ENCODE measurements around the gene HEXIM2. TPM values are rescaled to one million over a fixed set of nuclear protein-coding genes. Genes with fewer than 3 reads are reported as not detected.

The HEXIM2 gene
- total and polyA plus RNA-seq, 2 of the 13 experiments (the other 11 are each of a cell fraction or from before 2014, with no cell fraction given) = 27.1 to 32.4 TPM

DNA sequence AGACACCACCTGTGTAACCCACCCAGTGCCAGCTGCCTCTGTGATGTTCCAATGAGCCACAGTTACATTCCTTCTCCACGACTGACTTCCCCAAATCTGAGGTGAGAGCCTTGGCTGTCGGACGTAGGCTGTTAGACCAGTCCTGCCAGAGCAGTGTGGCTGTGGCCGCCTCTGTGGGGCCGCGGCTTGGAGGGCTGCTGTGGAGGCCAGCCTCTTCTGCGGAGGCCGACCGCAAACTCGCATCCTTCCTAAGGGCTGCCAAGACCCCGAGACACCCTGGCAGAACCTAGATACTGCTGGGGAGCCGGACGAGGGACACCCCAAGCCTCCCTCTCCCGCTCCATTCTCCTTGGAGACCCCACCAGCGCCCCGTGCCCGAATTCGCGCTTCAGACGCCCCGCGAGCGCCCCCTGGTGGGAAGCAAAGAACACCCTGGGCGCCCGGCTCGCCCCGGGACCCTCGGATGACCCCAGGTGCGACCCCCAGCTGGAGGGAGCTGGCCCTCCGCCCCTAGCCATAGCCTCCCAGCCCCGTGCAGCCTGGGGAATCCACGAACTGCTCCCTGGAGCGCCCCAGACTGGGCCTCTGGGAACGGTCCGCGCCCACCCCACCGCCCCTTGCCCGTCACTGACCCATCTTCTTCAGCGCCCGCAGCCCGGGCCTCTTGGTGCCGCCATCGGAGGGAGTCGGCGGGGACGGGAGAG lies 29.9 kb upstream of the HEXIM2 start (continued):
- TF ChIP-seq ZKSCAN8 (CRISPR knock-in tag; IDR thresholded peaks at IDR 0.05; ENCODE audit: borderline replicate concordance) (0 out of 2 replicates have a peak, but pooled peaks have one; percentile 16), ELF4 (CRISPR knock-in tag; IDR thresholded peaks at IDR 0.05; ENCODE audit: borderline replicate concordance) (no peak), KDM5B (CRISPR knock-in tag; IDR thresholded peaks at IDR 0.05; ENCODE audit: borderline replicate concordance) (peak; percentile 64; the same call in 1 of the 2 replicates), ZNF446 (CRISPR knock-in tag; IDR thresholded peaks at IDR 0.05) (no peak), RNF219 (CRISPR knock-in tag; IDR thresholded peaks at IDR 0.05) (no peak), SUZ12 (IDR thresholded peaks at IDR 0.05; ENCODE audit: low read depth, low read length) (no peak), NFIC (IDR thresholded peaks at IDR 0.05; ENCODE audit: low read length) (no peak), CREBL2 (CRISPR knock-in tag; IDR thresholded peaks at IDR 0.05; ENCODE audit: borderline replicate concordance) (no peak)
- TF ChIP-seq, protein P1, sequence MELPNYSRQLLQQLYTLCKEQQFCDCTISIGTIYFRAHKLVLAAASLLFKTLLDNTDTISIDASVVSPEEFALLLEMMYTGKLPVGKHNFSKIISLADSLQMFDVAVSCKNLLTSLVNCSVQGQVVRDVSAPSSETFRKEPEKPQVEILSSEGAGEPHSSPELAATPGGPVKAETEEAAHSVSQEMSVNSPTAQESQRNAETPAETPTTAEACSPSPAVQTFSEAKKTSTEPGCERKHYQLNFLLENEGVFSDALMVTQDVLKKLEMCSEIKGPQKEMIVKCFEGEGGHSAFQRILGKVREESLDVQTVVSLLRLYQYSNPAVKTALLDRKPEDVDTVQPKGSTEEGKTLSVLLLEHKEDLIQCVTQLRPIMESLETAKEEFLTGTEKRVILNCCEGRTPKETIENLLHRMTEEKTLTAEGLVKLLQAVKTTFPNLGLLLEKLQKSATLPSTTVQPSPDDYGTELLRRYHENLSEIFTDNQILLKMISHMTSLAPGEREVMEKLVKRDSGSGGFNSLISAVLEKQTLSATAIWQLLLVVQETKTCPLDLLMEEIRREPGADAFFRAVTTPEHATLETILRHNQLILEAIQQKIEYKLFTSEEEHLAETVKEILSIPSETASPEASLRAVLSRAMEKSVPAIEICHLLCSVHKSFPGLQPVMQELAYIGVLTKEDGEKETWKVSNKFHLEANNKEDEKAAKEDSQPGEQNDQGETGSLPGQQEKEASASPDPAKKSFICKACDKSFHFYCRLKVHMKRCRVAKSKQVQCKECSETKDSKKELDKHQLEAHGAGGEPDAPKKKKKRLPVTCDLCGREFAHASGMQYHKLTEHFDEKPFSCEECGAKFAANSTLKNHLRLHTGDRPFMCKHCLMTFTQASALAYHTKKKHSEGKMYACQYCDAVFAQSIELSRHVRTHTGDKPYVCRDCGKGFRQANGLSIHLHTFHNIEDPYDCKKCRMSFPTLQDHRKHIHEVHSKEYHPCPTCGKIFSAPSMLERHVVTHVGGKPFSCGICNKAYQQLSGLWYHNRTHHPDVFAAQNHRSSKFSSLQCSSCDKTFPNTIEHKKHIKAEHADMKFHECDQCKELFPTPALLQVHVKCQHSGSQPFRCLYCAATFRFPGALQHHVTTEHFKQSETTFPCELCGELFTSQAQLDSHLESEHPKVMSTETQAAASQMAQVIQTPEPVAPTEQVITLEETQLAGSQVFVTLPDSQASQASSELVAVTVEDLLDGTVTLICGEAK (IDR thresholded peaks at IDR 0.05) = no peak
- TF ChIP-seq, protein P1 (CRISPR knock-in tag; IDR thresholded peaks at IDR 0.05) = no peak
- TF ChIP-seq, protein P2, sequence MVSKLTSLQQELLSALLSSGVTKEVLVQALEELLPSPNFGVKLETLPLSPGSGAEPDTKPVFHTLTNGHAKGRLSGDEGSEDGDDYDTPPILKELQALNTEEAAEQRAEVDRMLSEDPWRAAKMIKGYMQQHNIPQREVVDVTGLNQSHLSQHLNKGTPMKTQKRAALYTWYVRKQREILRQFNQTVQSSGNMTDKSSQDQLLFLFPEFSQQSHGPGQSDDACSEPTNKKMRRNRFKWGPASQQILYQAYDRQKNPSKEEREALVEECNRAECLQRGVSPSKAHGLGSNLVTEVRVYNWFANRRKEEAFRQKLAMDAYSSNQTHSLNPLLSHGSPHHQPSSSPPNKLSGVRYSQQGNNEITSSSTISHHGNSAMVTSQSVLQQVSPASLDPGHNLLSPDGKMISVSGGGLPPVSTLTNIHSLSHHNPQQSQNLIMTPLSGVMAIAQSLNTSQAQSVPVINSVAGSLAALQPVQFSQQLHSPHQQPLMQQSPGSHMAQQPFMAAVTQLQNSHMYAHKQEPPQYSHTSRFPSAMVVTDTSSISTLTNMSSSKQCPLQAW (CRISPR knock-in tag; IDR thresholded peaks at IDR 0.05) = no peak
- TF ChIP-seq, protein P3, sequence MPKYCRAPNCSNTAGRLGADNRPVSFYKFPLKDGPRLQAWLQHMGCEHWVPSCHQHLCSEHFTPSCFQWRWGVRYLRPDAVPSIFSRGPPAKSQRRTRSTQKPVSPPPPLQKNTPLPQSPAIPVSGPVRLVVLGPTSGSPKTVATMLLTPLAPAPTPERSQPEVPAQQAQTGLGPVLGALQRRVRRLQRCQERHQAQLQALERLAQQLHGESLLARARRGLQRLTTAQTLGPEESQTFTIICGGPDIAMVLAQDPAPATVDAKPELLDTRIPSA (CRISPR knock-in tag; IDR thresholded peaks at IDR 0.05; ENCODE audit: borderline replicate concordance) = no peak
